A673 (cell line): Measurements from ENCODE around the gene POLR1A. TPM values are rescaled to one million over a fixed set of nuclear protein-coding genes. Genes with fewer than 3 reads are reported as not detected.

ENCODE experiments used
- BruUV-seq: library from RNA; stranded (reverse); fragments of 400-500 nt; replicated peaks from 2 replicates; lab custom pipeline; 2021; lab: Mats Ljungman, UMichigan
- CTCF ChIA-PET: fragments of 300-600 bp; sonication (Branson Sonifier 250); formaldehyde crosslinking; loops from one replicate; lab custom pipeline; 2022; ENCODE audit warnings: antibody characterized with exemption; lab: Charles Lee
- POLR2A ChIA-PET: fragments of 300-600 bp; sonication (Branson Sonifier 250); formaldehyde crosslinking; loops from one replicate; lab custom pipeline; 2022; ENCODE audit warnings: antibody characterized with exemption; ENCODE audit not compliant: low non-redundant PET; lab: Charles Lee
- DNase-seq: peaks from one replicate; pipeline ENCODE4 v3.0.0-alpha.2; 2015; ENCODE audit warnings: low spot score
- H3K27ac ChIP-seq: fragments of 200-600 bp; sonication (generic); 2 replicates; pipeline ENCODE4 v1.5.1; 2016; ENCODE audit warnings: mixed run types, low read depth, mild to moderate bottlenecking, mixed read lengths, antibody characterized with exemption, low read length; ENCODE audit not compliant: poor library complexity, severe bottlenecking
- H3K27me3 ChIP-seq: fragments of 200-600 bp; sonication (generic); replicated peaks from 2 replicates; pipeline ENCODE4 v1.6.1; 2017; ENCODE audit warnings: mixed run types, low read depth, mild to moderate bottlenecking, mixed read lengths, antibody characterized with exemption, low read length; ENCODE audit not compliant: insufficient read depth, poor library complexity
- H3K36me3 ChIP-seq: fragments of 200-600 bp; sonication (generic); 2 replicates; pipeline ENCODE4 v1.6.1; 2016; ENCODE audit warnings: mixed run types, mild to moderate bottlenecking, mixed read lengths, antibody characterized with exemption, low read length; ENCODE audit not compliant: insufficient read depth, poor library complexity, severe bottlenecking
- H3K4me1 ChIP-seq: fragments of 200-600 bp; sonication (generic); 2 replicates; pipeline ENCODE4 v1.6.1; 2017; ENCODE audit warnings: mixed run types, mild to moderate bottlenecking, mixed read lengths, antibody characterized with exemption, low read length; ENCODE audit not compliant: insufficient read depth, poor library complexity, severe bottlenecking
- H3K4me3 ChIP-seq: fragments of 200-600 bp; sonication (generic); 2 replicates; pipeline ENCODE4 v1.5.1; 2016; ENCODE audit warnings: low read depth, mixed run types, mild to moderate bottlenecking, mixed read lengths, low read length; ENCODE audit not compliant: poor library complexity, severe bottlenecking
- H3K9me3 ChIP-seq: fragments of 200-600 bp; sonication (generic); 2 replicates; pipeline ENCODE4 v1.6.1; 2016; ENCODE audit warnings: mixed run types, low read depth, mild to moderate bottlenecking, mixed read lengths, antibody characterized with exemption, low read length; ENCODE audit not compliant: poor library complexity, severe bottlenecking
- EZH2 ChIP-seq: fragments of 200-600 bp; sonication (generic); IDR thresholded peaks from 2 replicates; pipeline ENCODE4 v1.6.1; 2017; ENCODE audit warnings: borderline replicate concordance, low read depth, mild to moderate bottlenecking, mixed read lengths, antibody characterized with exemption, low read length; ENCODE audit not compliant: poor library complexity, severe bottlenecking
- intact Hi-C: fragments of 100-400 bp; cut with micrococcal nuclease; formaldehyde crosslinking; loops from one replicate; pipeline ENCODE4 v1.10.0; 2022; ENCODE audit not compliant: unreplicated experiment
- total RNA-seq: library from RNA; stranded (reverse); gene quantifications from 2 replicates; pipeline ENCODE4 v1.2.3, GENCODE V29; 2021
- TF ChIP-seq, protein P1 (sequence below): fragments of 300-800, 200-600 bp; sonication (generic); conservative IDR thresholded peaks from 2 replicates; pipeline ENCODE4 v1.5.1; 2017; ENCODE audit warnings: low read depth, mild to moderate bottlenecking, antibody characterized with exemption, low read length, moderate library complexity, mixed read lengths

POLR1A gene
- total RNA-seq, 1 experiment from 2014 or later: 81.2 TPM

DNA sequence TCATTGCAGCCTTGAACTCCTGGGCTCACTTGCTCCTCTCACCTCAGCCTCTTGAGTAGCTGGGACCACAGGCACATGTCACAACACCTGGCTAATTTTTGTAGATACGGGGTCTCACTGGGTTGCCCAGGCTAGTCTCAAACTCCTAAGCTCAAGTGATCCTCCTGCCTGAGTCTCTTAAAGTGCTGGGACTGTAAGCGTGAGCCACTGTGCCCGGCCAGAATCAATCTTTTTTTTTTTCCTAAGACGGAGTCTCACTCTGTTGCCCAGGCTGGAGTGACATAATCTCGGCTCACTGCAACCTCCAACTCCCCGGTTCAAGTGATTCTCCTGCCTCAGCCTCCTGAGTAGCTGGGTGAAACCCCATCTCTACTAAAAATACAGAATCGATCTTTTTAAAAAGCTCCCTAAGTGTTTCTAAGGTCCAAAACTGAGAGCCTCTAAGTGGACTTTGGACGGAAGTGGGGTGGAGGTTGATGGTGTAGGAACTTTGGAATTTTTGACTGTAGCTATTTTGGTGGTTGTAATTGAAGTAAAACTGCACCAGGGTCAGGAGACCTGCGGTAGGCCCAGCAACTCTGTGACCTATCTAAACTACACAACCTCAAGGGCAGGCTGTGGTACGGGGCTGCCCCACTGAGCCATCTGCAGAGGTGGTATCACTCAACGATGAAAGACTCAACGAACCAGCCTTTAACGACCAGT, 82.9 kb downstream of the POLR1A start:
- intact Hi-C loops: loop anchor here (5.0 kb wide), 1 partner anchor 196 kb away; no protein-coding TSS in a partner anchor
- Histone ChIP-seq H3K36me3 (peaks cover 16% of the 10 kb centered on the region), H3K9me3 (no peaks in the 10 kb centered on the region), H3K4me1 (no peaks in the 10 kb centered on the region), H3K27me3 (no peaks in the 10 kb centered on the region), H3K27ac (no peak overlapping the region), H3K4me3 (no peak overlapping the region)
- BruUV-seq: no TSS peak
- ChIA-PET POLR2A (no interaction called here), CTCF (no interaction called here)
- TF ChIP-seq EZH2: no peak
- TF ChIP-seq, protein P1, sequence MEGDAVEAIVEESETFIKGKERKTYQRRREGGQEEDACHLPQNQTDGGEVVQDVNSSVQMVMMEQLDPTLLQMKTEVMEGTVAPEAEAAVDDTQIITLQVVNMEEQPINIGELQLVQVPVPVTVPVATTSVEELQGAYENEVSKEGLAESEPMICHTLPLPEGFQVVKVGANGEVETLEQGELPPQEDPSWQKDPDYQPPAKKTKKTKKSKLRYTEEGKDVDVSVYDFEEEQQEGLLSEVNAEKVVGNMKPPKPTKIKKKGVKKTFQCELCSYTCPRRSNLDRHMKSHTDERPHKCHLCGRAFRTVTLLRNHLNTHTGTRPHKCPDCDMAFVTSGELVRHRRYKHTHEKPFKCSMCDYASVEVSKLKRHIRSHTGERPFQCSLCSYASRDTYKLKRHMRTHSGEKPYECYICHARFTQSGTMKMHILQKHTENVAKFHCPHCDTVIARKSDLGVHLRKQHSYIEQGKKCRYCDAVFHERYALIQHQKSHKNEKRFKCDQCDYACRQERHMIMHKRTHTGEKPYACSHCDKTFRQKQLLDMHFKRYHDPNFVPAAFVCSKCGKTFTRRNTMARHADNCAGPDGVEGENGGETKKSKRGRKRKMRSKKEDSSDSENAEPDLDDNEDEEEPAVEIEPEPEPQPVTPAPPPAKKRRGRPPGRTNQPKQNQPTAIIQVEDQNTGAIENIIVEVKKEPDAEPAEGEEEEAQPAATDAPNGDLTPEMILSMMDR: no peak
- DNase-seq: no peak

DNA sequence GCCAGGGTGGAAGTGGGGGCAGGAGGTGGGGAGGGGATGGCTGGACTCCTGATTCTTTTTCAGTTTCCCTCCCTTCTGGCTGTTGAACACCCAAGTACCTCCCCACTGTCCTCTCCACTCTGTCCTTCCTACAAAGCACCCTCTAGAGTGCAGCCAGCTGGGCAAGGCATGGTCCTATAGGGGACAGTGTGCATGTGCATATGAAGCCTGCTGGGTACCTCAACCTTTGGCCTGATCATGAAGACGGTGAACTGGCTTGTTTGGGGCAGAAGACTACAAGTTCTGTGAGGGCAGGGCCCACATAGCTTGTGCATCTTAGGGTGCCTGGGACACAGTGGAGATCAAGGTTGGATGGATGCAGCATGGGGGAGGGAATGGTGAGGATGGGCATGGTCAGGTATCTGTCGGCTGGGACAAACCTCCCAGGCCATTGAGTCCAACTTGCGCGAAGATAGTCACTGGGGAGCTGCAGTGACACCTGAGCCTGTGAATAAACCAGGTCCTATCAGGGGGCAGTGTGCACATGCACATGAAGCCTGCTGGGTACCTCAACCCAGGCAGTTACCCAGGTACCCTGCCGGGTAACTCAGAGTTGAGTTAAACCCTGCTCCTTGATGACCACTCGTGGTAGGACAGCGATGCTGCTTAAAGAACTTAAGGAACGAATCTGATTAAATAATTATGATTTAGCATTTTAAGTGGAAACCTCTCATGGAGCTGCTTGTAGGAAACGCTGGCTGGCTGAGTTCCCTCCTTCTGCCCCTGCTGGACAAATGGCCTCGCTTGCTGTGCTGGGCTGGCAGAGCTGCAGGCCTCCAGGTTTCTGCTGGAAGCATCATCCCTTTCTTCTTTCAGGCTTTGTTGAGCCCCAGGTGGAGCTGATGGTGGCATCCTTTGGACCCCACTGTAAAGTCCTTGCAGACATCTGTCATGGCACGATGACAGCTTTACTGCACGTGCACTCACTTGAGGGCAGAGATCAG, 84.0 kb downstream of the POLR1A start:
- ChIA-PET POLR2A (no interaction called here), CTCF (no interaction called here)
- H3K36me3 ChIP-seq: peaks cover 10% of the 10 kb centered on the region
- no peak overlapping the region for H3K27ac ChIP-seq
- no TSS peak for BruUV-seq
- no peaks in the 10 kb centered on the region for H3K27me3 ChIP-seq
- DNase-seq: no peak
- no peaks in the 10 kb centered on the region for H3K4me1 ChIP-seq
- no peaks in the 10 kb centered on the region for H3K9me3 ChIP-seq
- intact Hi-C loops: loop anchor here (5.0 kb wide), 1 partner anchor 194 kb away; no protein-coding TSS in a partner anchor
- H3K4me3 ChIP-seq: no peak overlapping the region
- TF ChIP-seq, protein P1: no peak
- TF ChIP-seq EZH2: no peak

GRCh38 chr2:86020984-86021383, 84.7 kb downstream of the POLR1A start:
- no peak for DNase-seq
- no peaks in the 10 kb centered on the region for H3K4me1 ChIP-seq
- no peak overlapping the region for H3K27ac ChIP-seq
- POLR2A ChIA-PET: no interaction called here
- H3K27me3 ChIP-seq: no peaks in the 10 kb centered on the region
- TSS peak; percentile 4 for BruUV-seq
- H3K36me3 ChIP-seq: peaks cover 6% of the 10 kb centered on the region
- no peak overlapping the region for H3K4me3 ChIP-seq
- CTCF ChIA-PET: no interaction called here
- TF ChIP-seq EZH2: no peak
- TF ChIP-seq, protein P1: no peak
- intact Hi-C loops: loop anchor here (5.0 kb wide), 1 partner anchor 194 kb away; no protein-coding TSS in a partner anchor
- no peaks in the 10 kb centered on the region for H3K9me3 ChIP-seq
